Measurements from ENCODE around the gene FAHD1.

GRCh38 chr16:1851793-1852192 lies 24.8 kb downstream of the FAHD1 start:
- TF ChIP-seq POLR2A (IDR thresholded peaks at IDR 0.05) = no peak
- no peak for TF ChIP-seq CTCF (IDR thresholded peaks at IDR 0.05)
